ENCODE measurements around the gene GLI3.

Gene GLI3

DNA sequence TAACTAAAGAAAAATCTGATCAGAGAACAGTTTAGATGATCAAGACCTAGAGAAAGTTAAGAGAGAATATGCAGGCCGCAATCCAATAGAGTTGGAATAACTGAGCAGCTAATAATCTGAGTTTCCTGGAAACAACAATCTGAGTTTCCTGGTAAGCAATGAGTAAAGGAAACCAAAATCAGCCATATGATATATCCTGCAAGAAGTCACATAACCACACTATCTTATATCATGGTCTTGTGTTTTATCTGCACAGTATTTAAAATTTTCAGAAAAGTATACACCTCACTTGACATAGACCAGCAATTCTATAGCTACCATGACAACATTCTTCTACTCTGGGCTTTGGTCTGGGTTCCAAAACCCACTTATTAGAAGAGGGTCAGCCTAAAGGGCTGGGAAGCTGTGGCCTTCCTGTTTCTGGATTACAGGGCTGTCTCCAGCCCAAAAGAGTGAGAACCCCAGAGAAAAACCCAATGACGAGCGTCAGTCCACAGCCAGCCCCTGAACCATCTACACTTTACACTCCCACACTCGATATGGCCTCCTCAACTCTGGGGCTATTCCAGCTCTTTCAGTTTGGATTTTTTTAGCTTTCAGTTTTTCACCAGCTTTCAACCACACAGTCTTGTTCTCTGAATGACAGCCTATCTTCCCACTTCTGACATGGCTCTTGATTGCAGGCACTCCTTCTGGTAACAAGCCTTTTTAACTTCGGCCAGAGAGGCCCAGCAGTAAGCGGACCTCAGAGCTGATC lies 110.4 kb downstream of the GLI3 start:
- POLR2A ChIA-PET: no interaction called here
- CTCF ChIA-PET: interaction anchor here (1.2 kb wide), 1 partner anchor 83 kb away, joined by 8 read pairs; no protein-coding TSS in a partner anchor
- no peak for TF ChIP-seq ELF4 (IDR thresholded peaks at IDR 0.05)
- TF ChIP-seq, protein P1, sequence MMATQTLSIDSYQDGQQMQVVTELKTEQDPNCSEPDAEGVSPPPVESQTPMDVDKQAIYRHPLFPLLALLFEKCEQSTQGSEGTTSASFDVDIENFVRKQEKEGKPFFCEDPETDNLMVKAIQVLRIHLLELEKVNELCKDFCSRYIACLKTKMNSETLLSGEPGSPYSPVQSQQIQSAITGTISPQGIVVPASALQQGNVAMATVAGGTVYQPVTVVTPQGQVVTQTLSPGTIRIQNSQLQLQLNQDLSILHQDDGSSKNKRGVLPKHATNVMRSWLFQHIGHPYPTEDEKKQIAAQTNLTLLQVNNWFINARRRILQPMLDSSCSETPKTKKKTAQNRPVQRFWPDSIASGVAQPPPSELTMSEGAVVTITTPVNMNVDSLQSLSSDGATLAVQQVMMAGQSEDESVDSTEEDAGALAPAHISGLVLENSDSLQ (IDR thresholded peaks at IDR 0.05): no peak
- DNase-seq (ENCODE audit: extremely low spot score): no peak

DNA sequence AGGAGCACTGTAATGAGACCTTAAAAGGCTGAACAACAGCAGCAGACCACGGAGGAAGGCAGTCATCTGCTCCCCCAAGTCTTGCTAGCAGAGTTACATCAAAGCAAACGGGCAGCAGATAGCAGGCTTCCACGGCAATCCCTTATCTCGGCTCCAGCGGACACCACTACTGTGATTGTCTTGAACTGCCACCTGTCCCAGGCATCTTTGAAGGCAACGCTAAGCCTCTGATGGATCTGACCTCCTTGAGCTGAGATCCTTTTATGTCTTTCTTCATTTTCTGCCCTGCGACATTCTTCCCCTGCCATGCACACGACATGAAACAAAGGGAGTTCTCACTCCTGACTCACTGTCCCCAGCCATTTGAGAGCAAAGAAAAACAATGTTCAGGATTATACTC lies 111.7 kb downstream of the GLI3 start:
- ChIA-PET POLR2A (no interaction called here), CTCF (no interaction called here)
- DNase-seq (ENCODE audit: extremely low spot score): no peak
- TF ChIP-seq HDGF (IDR thresholded peaks at IDR 0.05; ENCODE audit: borderline replicate concordance) (no peak), FOXA1 (IDR thresholded peaks at IDR 0.05) (no peak), BHLHE40 (IDR thresholded peaks at IDR 0.05; ENCODE audit: borderline replicate concordance) (no peak), FOXM1 (IDR thresholded peaks at IDR 0.05; ENCODE audit: borderline replicate concordance) (no peak), SP1 (IDR thresholded peaks at IDR 0.05) (no peak), NFRKB (IDR thresholded peaks at IDR 0.05) (no peak), CTBP1 (IDR thresholded peaks at IDR 0.05; ENCODE audit: borderline replicate concordance) (no peak), LEF1 (IDR thresholded peaks at IDR 0.05; ENCODE audit: borderline replicate concordance) (no peak), ARNT (IDR thresholded peaks at IDR 0.05) (no peak), L3MBTL2 (conservative IDR thresholded peaks at IDR 0.05) (no peak), SUZ12 (IDR thresholded peaks at IDR 0.05) (no peak), FOXK2 (IDR thresholded peaks at IDR 0.05) (no peak), ZNF384 (IDR thresholded peaks at IDR 0.05) (no peak), TARDBP (IDR thresholded peaks at IDR 0.05) (no peak)
- TF ChIP-seq, protein P1 (IDR thresholded peaks at IDR 0.05): no peak

- no peak for TF ChIP-seq FOXK2 (IDR thresholded peaks at IDR 0.05)
- TF ChIP-seq ARNT (IDR thresholded peaks at IDR 0.05): no peak
- no peak for TF ChIP-seq NFRKB (IDR thresholded peaks at IDR 0.05)
- no peak for TF ChIP-seq L3MBTL2 (conservative IDR thresholded peaks at IDR 0.05)
- no peak for TF ChIP-seq FOXA1 (IDR thresholded peaks at IDR 0.05)
- no peak for TF ChIP-seq BHLHE40 (IDR thresholded peaks at IDR 0.05; ENCODE audit: borderline replicate concordance)
- no peak for TF ChIP-seq LEF1 (IDR thresholded peaks at IDR 0.05; ENCODE audit: borderline replicate concordance)
- TF ChIP-seq ELF4 (IDR thresholded peaks at IDR 0.05): no peak
- TF ChIP-seq SP1 (IDR thresholded peaks at IDR 0.05): no peak
- no peak for TF ChIP-seq SUZ12 (IDR thresholded peaks at IDR 0.05)
- no peak for TF ChIP-seq TARDBP (IDR thresholded peaks at IDR 0.05)
- ChIA-PET POLR2A (no interaction called here), CTCF (no interaction called here)
- no peak for DNase-seq (ENCODE audit: extremely low spot score)
Observed at GRCh38 chr7:42123716-42124115, 113.3 kb downstream of the GLI3 start.

DNA sequence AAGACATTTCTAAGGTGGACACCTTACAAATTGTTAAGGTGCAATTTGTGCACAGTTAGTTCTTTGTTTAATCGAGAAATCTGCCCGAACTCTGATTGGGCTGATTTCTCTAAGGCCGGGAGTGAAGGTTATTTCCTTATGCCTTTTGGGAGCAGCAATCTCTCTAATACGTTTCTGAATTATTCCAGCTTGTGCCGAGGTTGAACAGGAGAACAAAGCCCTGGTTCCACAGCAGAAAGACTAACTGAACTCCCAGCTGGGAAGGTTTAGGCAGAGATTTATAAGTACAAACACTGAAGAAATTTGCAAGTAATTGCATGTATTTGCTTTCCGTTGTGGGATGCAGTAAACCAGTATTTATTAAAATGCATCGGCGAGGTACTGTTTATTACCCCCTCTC lies 116.8 kb downstream of the GLI3 start:
- TF ChIP-seq TARDBP (IDR thresholded peaks at IDR 0.05) (no peak), ZNF384 (IDR thresholded peaks at IDR 0.05) (no peak), ARNT (IDR thresholded peaks at IDR 0.05) (no peak), ELF4 (IDR thresholded peaks at IDR 0.05) (no peak), CTBP1 (IDR thresholded peaks at IDR 0.05; ENCODE audit: borderline replicate concordance) (no peak), HDGF (IDR thresholded peaks at IDR 0.05; ENCODE audit: borderline replicate concordance) (no peak), NFRKB (IDR thresholded peaks at IDR 0.05) (no peak), FOXA1 (IDR thresholded peaks at IDR 0.05) (no peak), FOXK2 (IDR thresholded peaks at IDR 0.05) (no peak), LEF1 (IDR thresholded peaks at IDR 0.05; ENCODE audit: borderline replicate concordance) (no peak), L3MBTL2 (conservative IDR thresholded peaks at IDR 0.05) (no peak), BHLHE40 (IDR thresholded peaks at IDR 0.05; ENCODE audit: borderline replicate concordance) (no peak), SUZ12 (IDR thresholded peaks at IDR 0.05) (no peak), FOXM1 (IDR thresholded peaks at IDR 0.05; ENCODE audit: borderline replicate concordance) (no peak), SP1 (IDR thresholded peaks at IDR 0.05) (no peak)
- TF ChIP-seq, protein P1 (IDR thresholded peaks at IDR 0.05): no peak
- CTCF ChIA-PET: no interaction called here
- POLR2A ChIA-PET: no interaction called here
- no peak for DNase-seq (ENCODE audit: extremely low spot score)

DNA sequence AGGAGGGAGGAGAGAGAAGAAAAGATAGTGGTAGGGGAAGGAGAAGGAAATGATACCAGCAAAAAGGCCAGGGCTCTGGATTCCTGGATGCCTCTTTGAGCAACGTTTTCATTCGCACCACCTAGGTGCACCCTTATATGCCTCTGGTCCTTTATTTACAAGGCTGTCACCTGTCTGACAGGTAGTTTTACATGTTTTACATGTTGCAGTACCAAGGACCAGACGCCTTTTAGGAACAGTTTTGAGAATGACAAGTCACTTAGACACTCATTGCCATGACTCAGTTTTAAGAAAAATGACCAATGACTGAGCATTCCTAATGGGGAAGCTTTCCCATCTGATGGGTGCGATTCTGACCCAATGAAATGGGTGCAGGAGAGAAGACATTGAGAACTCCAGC lies 119.8 kb downstream of the GLI3 start:
- TF ChIP-seq SP1 (IDR thresholded peaks at IDR 0.05) (no peak), ELF4 (IDR thresholded peaks at IDR 0.05) (no peak), BHLHE40 (IDR thresholded peaks at IDR 0.05; ENCODE audit: borderline replicate concordance) (no peak), CTBP1 (IDR thresholded peaks at IDR 0.05; ENCODE audit: borderline replicate concordance) (no peak)
- ChIA-PET POLR2A (no interaction called here), CTCF (no interaction called here)
- no peak for DNase-seq (ENCODE audit: extremely low spot score)

DNA sequence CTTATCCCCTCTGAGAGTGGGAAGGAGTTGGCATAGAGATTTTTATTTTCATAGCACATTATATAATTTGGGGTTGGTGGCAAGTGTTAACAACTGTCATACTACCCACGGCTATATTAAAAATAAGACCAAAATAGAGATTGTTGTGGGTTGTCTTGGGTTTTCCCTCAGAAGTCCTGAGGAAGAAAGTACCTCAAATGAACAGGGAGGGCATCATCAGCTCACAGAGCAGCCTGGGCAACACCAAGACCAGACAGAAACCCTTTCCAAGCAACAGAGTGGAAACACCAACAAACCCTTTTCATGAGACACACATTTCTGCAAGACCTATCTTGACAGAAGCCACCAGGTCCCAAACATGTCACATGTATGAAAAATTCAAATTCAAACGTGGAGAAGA lies 121.2 kb downstream of the GLI3 start:
- CTCF ChIA-PET: no interaction called here
- no peak for DNase-seq (ENCODE audit: extremely low spot score)
- no peak for TF ChIP-seq FOXK2 (IDR thresholded peaks at IDR 0.05)
- TF ChIP-seq ELF4 (IDR thresholded peaks at IDR 0.05): no peak
- no peak for TF ChIP-seq BHLHE40 (IDR thresholded peaks at IDR 0.05; ENCODE audit: borderline replicate concordance)
- no peak for TF ChIP-seq LEF1 (IDR thresholded peaks at IDR 0.05; ENCODE audit: borderline replicate concordance)
- no peak for TF ChIP-seq SUZ12 (IDR thresholded peaks at IDR 0.05)
- no peak for TF ChIP-seq ZNF384 (IDR thresholded peaks at IDR 0.05)
- no peak for TF ChIP-seq FOXM1 (IDR thresholded peaks at IDR 0.05; ENCODE audit: borderline replicate concordance)
- no peak for TF ChIP-seq FOXA1 (IDR thresholded peaks at IDR 0.05)
- no peak for TF ChIP-seq CTBP1 (IDR thresholded peaks at IDR 0.05; ENCODE audit: borderline replicate concordance)
- no peak for TF ChIP-seq ARNT (IDR thresholded peaks at IDR 0.05)
- POLR2A ChIA-PET: interaction anchor here (0.7 kb wide), 1 partner anchor 510 kb away, joined by 3 read pairs; no protein-coding TSS in a partner anchor
